Measurements from ENCODE around the gene ZNF750. TPM values are rescaled to one million over a fixed set of nuclear protein-coding genes. Genes with fewer than 3 reads are reported as not detected.

The ZNF750 gene
- total and polyA plus RNA-seq, 4 donors: 0.02 to 0.08 TPM; not detected in 2

DNA sequence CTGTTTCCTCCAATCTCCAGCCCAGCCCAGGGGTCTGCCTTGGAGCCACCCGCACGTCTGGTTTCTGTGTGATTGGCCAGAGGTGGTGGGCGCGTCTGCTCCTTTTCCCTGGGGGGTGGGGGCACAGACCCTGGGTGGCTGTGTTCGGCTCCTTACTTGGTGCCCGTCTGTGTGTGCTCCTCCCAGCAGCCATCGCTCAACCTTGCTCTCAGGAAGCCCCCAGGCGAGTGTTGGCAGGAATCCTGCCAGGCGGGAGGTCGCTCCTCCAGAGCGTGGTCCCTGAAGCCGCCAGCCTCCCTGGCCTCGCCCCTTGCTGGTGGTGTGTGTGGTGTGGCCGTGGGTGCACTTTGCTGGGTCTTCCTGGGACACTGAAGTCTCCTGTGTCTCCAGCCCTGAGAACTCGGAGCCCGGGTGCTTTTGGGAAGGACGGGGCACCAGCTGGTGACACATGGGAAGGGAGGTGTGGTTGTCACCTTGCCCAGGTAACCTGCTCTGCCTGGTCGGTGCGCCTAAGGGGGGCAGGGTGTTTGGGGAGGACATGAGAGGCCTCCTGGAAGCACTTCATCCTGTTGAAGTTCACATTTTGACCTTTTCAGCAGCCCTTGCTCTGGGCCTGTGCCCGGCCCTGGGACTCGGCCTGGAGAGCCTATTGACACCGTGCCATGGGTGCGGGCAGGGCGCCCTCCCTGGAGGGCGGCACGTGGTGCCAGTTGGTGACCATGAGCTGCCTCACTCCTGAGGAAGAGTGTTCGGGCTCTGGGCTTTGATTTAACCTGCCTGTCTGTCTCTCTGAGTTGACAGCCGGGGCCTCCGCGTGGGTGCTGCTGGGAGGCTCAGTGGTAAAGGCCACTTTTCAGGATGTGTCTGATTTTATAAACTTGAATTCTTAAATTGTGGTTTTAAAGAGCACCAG, 49.0 kb upstream of the ZNF750 start (continued):
- TF ChIP-seq, protein P1, sequence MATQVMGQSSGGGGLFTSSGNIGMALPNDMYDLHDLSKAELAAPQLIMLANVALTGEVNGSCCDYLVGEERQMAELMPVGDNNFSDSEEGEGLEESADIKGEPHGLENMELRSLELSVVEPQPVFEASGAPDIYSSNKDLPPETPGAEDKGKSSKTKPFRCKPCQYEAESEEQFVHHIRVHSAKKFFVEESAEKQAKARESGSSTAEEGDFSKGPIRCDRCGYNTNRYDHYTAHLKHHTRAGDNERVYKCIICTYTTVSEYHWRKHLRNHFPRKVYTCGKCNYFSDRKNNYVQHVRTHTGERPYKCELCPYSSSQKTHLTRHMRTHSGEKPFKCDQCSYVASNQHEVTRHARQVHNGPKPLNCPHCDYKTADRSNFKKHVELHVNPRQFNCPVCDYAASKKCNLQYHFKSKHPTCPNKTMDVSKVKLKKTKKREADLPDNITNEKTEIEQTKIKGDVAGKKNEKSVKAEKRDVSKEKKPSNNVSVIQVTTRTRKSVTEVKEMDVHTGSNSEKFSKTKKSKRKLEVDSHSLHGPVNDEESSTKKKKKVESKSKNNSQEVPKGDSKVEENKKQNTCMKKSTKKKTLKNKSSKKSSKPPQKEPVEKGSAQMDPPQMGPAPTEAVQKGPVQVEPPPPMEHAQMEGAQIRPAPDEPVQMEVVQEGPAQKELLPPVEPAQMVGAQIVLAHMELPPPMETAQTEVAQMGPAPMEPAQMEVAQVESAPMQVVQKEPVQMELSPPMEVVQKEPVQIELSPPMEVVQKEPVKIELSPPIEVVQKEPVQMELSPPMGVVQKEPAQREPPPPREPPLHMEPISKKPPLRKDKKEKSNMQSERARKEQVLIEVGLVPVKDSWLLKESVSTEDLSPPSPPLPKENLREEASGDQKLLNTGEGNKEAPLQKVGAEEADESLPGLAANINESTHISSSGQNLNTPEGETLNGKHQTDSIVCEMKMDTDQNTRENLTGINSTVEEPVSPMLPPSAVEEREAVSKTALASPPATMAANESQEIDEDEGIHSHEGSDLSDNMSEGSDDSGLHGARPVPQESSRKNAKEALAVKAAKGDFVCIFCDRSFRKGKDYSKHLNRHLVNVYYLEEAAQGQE (IDR thresholded peaks at IDR 0.05): no peak

DNA sequence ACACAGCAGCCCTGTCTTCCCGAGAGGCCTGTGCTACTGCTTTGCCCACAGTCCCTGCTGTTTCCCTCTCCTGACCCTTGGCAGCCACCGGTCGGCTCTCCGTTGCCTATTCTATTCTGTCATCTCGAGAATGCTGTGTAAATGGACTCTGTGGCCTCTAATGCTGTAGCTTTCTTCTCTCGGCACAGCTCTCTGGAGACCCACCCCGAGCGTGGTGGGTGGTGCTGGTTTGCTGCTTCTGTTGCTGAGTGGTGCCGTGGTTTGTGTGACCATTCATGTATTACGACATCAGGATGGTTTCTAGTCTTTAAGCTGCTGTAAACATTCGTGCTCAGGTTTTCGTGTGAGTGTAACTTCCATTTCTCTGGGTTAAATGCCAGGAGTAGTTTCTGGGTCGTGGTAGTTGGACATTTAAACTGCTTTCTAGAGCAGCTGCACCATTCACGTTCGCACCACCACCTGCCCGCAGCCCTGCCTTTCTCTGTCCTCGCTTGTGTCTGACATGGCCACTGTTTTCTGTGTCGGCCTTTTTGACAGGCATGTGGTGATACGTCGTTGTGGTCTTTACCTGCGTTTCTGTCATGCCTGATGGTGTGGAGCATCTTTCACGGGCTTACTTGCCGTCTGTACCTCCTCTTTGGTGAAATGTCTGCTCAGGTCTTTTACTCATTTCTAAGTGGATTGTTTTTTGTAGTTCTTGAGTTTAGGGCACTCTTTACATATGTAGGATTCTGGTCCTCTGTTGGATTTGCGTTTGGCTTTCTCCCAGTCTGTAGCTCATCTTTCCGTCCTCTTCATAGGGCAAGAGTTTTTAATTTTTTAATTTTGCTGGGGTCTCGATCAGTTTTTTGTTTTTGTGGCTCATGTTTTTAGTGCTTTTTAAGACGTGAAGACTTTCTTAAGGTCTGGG, 47.7 kb upstream of the ZNF750 start:
- Histone ChIP-seq H3K27ac (ENCODE audit: low read depth in 1 of 2, low read length in 2 of 2) (no peak overlapping the region), H3K27me3 (ENCODE audit: control insufficient read depth in 4 of 4, insufficient read depth in 4 of 4, low read length in 3 of 4) (no peaks in the 10 kb centered on the region), H3K36me3 (ENCODE audit: control insufficient read depth in 4 of 4, insufficient read depth in 3 of 4, low read depth in 1 of 4, low read length in 3 of 4) (no peaks in the 10 kb centered on the region), H3K4me1 (ENCODE audit: control insufficient read depth in 4 of 4, insufficient read depth in 4 of 4, low read length in 3 of 4) (peaks cover 7 to 22% (median 16%) of the 10 kb centered on the region in 4 donors), H3K4me3 (ENCODE audit: low read depth in 1 of 3, low read length in 3 of 3) (no peak overlapping the region), H3K9ac (ENCODE audit: low read depth in 1 of 2, low read length in 2 of 2) (no peak overlapping the region), H3K9me3 (ENCODE audit: control insufficient read depth in 4 of 4, low read length in 3 of 4) (no peaks in the 10 kb centered on the region)
- TF ChIP-seq MAX (IDR thresholded peaks at IDR 0.05) (no peak), NR2F2 (IDR thresholded peaks at IDR 0.05) (no peak), FOXA2 (IDR thresholded peaks at IDR 0.05) (no peak), GABPA (IDR thresholded peaks at IDR 0.05 in 1 of 2, conservative IDR thresholded peaks at IDR 0.05 in 1 of 2) (no peak), HNF4G (IDR thresholded peaks at IDR 0.05) (no peak), RAD21 (IDR thresholded peaks at IDR 0.05) (no peak), SP1 (IDR thresholded peaks at IDR 0.05) (no peak), TAF1 (conservative IDR thresholded peaks at IDR 0.05) (no peak), RXRA (IDR thresholded peaks at IDR 0.05) (no peak), CTCF (IDR thresholded peaks at IDR 0.05; ENCODE audit: low read depth, low read length, missing input control) (no peak), ZBTB33 (IDR thresholded peaks at IDR 0.05) (no peak), EGR1 (IDR thresholded peaks at IDR 0.05; ENCODE audit: low read depth in 2 of 2) (no peak), HNF4A (conservative IDR thresholded peaks at IDR 0.05) (no peak), JUND (IDR thresholded peaks at IDR 0.05) (no peak)
- TF ChIP-seq, protein P2, sequence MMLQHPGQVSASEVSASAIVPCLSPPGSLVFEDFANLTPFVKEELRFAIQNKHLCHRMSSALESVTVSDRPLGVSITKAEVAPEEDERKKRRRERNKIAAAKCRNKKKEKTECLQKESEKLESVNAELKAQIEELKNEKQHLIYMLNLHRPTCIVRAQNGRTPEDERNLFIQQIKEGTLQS (IDR thresholded peaks at IDR 0.05): no peak
- TF ChIP-seq, protein P1 (IDR thresholded peaks at IDR 0.05): no peak
- 96% methylated on average over 27 of the region's 27 CpGs for WGBS
- no peak for DNase-seq (ENCODE audit: low spot score)
